Activated T-helper 1 cell treated with anti-CD3 and anti-CD28 coated beads, Interleukin-12 subunit alpha, Interleukin-12 subunit beta, Interleukin-2, Interleukin-4 antibody, amounts not matched to agents 30 ng/mL and 10 ng/mL and 1 ng/mL, durations not matched to agents 14 hours and 24 hours and 36 hours (primary cell): ENCODE measurements around the gene TMEM61. TPM values are rescaled to one million over a fixed set of nuclear protein-coding genes. Genes with fewer than 3 reads are reported as not detected.

Experiments used
- DNase-seq: peaks from one replicate; pipeline ENCODE4 v3.0.0; 2021; ENCODE audit warnings: low spot score
- H3K27ac Mint-ChIP-seq: one replicate; pipeline ENCODE4 v1.8.0; 2021; ENCODE audit warnings: mild to moderate bottlenecking, mixed read lengths
- H3K27me3 Mint-ChIP-seq: one replicate; pipeline ENCODE4 v1.8.0; 2022; ENCODE audit warnings: mild to moderate bottlenecking, moderate library complexity, mixed read lengths; ENCODE audit not compliant: insufficient read depth
- H3K36me3 Mint-ChIP-seq: one replicate; pipeline ENCODE4 v1.8.0; 2021; ENCODE audit warnings: low read depth, mixed read lengths
- H3K4me1 Mint-ChIP-seq: one replicate; pipeline ENCODE4 v1.8.0; 2021; ENCODE audit warnings: low read depth, mixed read lengths
- H3K4me3 Mint-ChIP-seq: one replicate; pipeline ENCODE4 v1.8.0; 2021; ENCODE audit warnings: mild to moderate bottlenecking, moderate library complexity, mixed read lengths
- H3K9me3 Mint-ChIP-seq: one replicate; pipeline ENCODE4 v1.8.0; 2021; ENCODE audit warnings: mixed read lengths
- intact Hi-C: fragments of 100-400 bp; cut with micrococcal nuclease; formaldehyde crosslinking; loops from one replicate; pipeline ENCODE4 v1.15.1; 2024
- total RNA-seq: library from RNA; stranded (reverse); gene quantifications from 2 replicates; pipeline ENCODE4 v1.2.3, GENCODE V29; 2022

Gene TMEM61
- total RNA-seq, 1 donor from 2014 or later, result not detected

DNA sequence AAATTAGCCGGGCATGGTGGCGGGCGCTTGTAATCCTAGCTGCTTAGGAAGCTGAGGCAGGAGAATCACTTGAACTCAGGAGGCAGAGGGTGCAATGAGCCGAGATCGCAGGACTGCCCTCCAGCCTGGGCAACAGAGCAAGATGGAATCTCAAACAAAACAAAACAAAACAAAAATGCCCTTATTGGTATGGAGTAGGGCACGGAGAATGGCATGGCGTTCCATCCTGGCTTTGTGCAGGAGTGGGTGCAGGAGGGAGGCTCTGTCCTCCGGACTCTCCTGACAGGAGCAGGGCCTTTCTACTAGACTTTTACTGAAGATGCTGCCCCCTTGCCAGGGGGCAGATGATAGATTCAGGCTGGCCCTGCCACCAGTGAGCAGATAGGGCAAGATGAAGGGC, 1.0 kb downstream of the TMEM61 start:
- Mint-ChIP-seq H3K9me3 (no peaks in the 10 kb centered on the region), H3K36me3 (no peaks in the 10 kb centered on the region), H3K4me1 (no peaks in the 10 kb centered on the region), H3K27me3 (peaks cover 39% of the 10 kb centered on the region), H3K4me3 (no peak overlapping the region), H3K27ac (no peak overlapping the region)
- intact Hi-C loops, result no loop called here
- DNase-seq, result no peak

- no peak for DNase-seq
- H3K36me3 Mint-ChIP-seq, result no peaks in the 10 kb centered on the region
- H3K9me3 Mint-ChIP-seq, result no peaks in the 10 kb centered on the region
- H3K27me3 Mint-ChIP-seq, result peaks cover 36% of the 10 kb centered on the region
- H3K27ac Mint-ChIP-seq, result no peak overlapping the region
- no peak overlapping the region for H3K4me3 Mint-ChIP-seq
- intact Hi-C loops, result no loop called here
- no peaks in the 10 kb centered on the region for H3K4me1 Mint-ChIP-seq
Observed at GRCh38 chr1:54982739-54983138, 2.3 kb downstream of the TMEM61 start.

DNA sequence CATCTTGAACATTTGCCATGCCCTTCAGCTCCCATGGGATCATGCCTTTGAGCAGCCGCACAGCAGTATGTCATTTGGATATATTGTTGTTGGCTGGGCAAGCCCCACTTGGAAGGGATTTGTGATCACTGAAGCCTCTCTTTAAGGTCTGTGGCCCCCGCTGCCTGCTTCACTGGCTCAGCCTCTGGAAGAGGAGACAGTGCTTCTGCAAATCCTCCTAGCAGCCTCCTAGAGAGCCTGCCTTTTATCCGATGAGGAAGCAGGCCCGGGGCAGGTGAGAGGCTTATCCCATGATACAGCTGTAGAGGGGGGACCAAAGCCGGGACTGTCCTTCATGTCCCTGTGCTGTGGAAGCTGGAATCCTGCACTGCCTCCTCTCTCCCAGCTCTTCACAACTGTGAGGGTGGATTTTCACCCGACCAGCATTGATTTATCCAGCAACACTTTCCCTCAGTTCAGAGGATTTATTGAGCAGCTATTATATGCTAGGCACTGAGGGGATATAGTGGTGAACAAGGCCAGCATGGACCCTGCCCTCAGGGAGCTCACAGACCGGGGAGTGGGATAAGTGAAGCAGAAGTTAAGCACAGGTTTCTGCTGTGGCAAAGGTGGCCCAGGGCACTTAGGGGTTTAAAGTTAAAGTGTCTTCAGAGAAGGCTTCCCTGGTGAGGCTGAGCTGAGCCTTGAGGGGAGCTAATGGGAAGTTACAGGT, 3.9 kb downstream of the TMEM61 start:
- Mint-ChIP-seq H3K27me3 (peaks cover 27% of the 10 kb centered on the region), H3K4me3 (no peak overlapping the region), H3K27ac (no peak overlapping the region), H3K36me3 (no peaks in the 10 kb centered on the region), H3K9me3 (no peaks in the 10 kb centered on the region), H3K4me1 (no peaks in the 10 kb centered on the region)
- DNase-seq, result no peak
- intact Hi-C loops, result no loop called here

DNA sequence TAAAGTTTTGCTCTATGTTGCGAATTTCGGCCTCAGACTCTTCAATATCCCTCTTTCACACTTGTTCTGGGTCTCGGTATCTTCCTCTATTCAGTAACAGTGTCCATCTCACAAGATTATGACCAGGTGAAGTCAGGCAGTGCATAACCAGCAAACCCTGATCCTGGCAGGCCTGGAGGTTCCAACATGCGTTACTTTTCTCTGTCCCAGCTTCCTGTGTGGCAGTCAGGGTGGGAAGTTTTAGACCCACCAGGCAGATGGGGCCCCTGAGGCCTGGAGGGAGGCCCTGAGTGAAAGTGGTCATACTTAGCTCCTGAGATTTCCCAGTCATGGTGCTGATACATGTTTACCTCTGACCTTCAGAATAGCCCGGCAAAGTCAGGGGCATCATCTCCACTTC, 5.1 kb downstream of the TMEM61 start:
- Mint-ChIP-seq H3K27me3 (peaks cover 19% of the 10 kb centered on the region), H3K36me3 (no peaks in the 10 kb centered on the region), H3K27ac (no peak overlapping the region), H3K9me3 (no peaks in the 10 kb centered on the region), H3K4me1 (no peaks in the 10 kb centered on the region), H3K4me3 (no peak overlapping the region)
- intact Hi-C loops, result no loop called here
- no peak for DNase-seq

DNA sequence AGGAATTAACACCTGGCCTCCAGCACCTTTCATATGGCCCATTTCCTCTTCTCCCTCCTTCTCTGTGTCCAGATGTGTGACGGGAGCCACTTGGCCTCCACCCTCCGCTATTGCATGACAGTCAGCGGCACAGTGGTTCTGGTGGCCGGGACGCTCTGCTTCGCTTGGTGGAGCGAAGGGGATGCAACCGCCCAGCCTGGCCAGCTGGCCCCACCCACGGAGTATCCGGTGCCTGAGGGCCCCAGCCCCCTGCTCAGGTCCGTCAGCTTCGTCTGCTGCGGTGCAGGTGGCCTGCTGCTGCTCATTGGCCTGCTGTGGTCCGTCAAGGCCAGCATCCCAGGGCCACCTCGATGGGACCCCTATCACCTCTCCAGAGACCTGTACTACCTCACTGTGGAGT, 5.6 kb downstream of the TMEM61 start:
- Mint-ChIP-seq H3K4me3 (no peak overlapping the region), H3K27me3 (peaks cover 18% of the 10 kb centered on the region), H3K4me1 (no peaks in the 10 kb centered on the region), H3K9me3 (no peaks in the 10 kb centered on the region), H3K27ac (no peak overlapping the region), H3K36me3 (no peaks in the 10 kb centered on the region)
- intact Hi-C loops, result loop anchor here (1.0 kb wide), 1 partner anchor 21 kb away; no protein-coding TSS in a partner anchor
- no peak for DNase-seq

DNA sequence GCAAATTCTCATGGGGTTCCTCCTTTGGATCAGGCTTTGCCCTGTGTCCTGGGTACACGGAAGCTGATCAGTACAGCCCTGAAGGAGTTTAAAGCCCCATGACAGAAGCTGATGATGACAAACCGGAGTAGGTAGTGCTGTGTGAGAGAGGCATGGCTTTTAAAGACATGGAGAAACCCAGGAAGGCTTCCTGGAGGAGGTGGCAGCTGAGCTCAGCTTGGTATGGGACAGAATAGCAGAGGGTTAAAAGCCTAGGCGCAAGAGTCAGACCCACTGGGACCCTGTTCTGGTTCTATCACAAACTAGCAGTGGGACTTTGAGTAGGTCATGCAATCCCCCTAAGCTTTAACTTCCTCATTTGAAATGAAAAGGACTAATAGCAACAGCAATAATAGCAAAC, 6.1 kb downstream of the TMEM61 start:
- no peak for DNase-seq
- no peak overlapping the region for H3K4me3 Mint-ChIP-seq
- no peaks in the 10 kb centered on the region for H3K9me3 Mint-ChIP-seq
- H3K27ac Mint-ChIP-seq, result no peak overlapping the region
- intact Hi-C loops, result loop anchor here (1.0 kb wide), 1 partner anchor 21 kb away; no protein-coding TSS in a partner anchor
- no peaks in the 10 kb centered on the region for H3K36me3 Mint-ChIP-seq
- no peaks in the 10 kb centered on the region for H3K4me1 Mint-ChIP-seq
- peaks cover 13% of the 10 kb centered on the region for H3K27me3 Mint-ChIP-seq

DNA sequence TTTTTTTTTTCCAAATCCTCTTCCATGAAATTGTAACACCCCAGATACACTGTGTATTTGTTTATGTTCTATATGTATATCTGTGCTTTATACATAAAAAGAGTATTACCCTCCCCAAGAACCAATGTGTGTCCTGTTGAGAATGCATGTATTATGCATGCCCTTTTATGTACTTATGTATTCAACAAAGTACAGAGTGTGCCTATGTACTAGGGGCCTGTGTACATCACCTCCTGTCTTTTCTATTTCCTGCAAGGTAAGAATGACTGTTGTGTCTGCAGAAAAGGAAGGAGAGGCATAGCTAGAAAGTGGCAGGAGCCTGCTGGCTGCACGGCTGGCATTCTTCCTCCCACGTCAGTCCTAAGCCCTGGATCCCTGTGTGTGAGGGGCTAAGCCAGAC, 7.0 kb downstream of the TMEM61 start:
- Mint-ChIP-seq H3K4me1 (no peaks in the 10 kb centered on the region), H3K27me3 (peaks cover 8% of the 10 kb centered on the region), H3K4me3 (no peak overlapping the region), H3K27ac (no peak overlapping the region), H3K36me3 (no peaks in the 10 kb centered on the region), H3K9me3 (no peaks in the 10 kb centered on the region)
- intact Hi-C loops, result no loop called here
- no peak for DNase-seq

- Mint-ChIP-seq H3K27me3 (peaks cover 6% of the 10 kb centered on the region), H3K27ac (no peak overlapping the region), H3K4me3 (no peak overlapping the region), H3K4me1 (no peaks in the 10 kb centered on the region), H3K9me3 (no peaks in the 10 kb centered on the region), H3K36me3 (no peaks in the 10 kb centered on the region)
- intact Hi-C loops, result no loop called here
- no peak for DNase-seq
Observed at GRCh38 chr1:54987919-54988705, 7.7 kb downstream of the TMEM61 start.

DNA sequence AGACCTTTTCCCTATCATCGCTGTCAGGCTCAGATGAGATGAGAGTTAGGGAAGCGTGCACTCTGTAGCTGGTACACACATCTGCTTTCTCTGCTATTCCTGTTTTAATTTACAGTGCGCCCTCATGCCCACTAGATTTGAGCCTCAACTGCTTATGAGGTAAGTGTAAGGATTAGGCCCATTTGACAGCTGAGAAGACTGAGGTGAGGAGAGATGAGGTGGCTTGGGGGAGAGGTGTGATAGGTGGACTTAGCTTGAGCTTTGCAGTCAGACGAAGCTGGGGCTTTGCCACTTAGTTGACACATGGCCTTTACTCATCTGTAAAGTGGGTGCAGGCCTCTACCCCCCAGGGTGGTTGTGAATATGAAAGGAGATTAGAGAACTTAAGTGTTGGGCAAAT, 8.5 kb downstream of the TMEM61 start:
- no peaks in the 10 kb centered on the region for H3K9me3 Mint-ChIP-seq
- intact Hi-C loops, result no loop called here
- DNase-seq, result no peak
- H3K4me1 Mint-ChIP-seq, result no peaks in the 10 kb centered on the region
- peaks cover 4% of the 10 kb centered on the region for H3K27me3 Mint-ChIP-seq
- H3K36me3 Mint-ChIP-seq, result no peaks in the 10 kb centered on the region
- H3K27ac Mint-ChIP-seq, result no peak overlapping the region
- H3K4me3 Mint-ChIP-seq, result no peak overlapping the region

DNA sequence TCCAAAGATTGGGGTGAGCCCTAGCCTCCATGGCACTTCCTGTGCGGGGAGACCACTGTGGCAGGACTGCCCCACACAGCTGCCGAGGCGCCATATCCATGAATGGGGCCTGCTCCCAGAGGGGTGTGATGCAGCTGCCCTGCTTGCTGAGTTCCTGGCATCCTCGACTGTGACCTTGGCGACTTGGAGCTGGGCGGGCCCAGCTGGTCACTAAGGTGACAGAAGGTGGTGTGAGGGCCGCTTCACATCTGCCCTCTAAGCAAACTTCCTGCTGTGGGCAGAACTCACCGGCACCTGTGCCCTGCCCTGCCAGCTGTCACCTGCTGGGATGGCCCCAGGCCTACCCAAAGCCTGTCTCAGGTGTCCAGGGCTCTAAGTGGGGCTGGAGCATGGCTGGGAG, 9.0 kb downstream of the TMEM61 start:
- intact Hi-C loops, result no loop called here
- no peaks in the 10 kb centered on the region for H3K4me1 Mint-ChIP-seq
- H3K27ac Mint-ChIP-seq, result no peak overlapping the region
- H3K36me3 Mint-ChIP-seq, result no peaks in the 10 kb centered on the region
- peaks cover 3% of the 10 kb centered on the region for H3K27me3 Mint-ChIP-seq
- no peak for DNase-seq
- no peak overlapping the region for H3K4me3 Mint-ChIP-seq
- no peaks in the 10 kb centered on the region for H3K9me3 Mint-ChIP-seq

GRCh38 chr1:54989968-54990810, 9.8 kb downstream of the TMEM61 start:
- intact Hi-C loops, result loop anchor here (10.0 kb wide), 1 partner anchor 175 kb away; no protein-coding TSS in a partner anchor
- H3K36me3 Mint-ChIP-seq, result no peaks in the 10 kb centered on the region
- peaks cover 4% of the 10 kb centered on the region for H3K4me1 Mint-ChIP-seq
- DNase-seq, result no peak
- H3K9me3 Mint-ChIP-seq, result no peaks in the 10 kb centered on the region
- no peak overlapping the region for H3K4me3 Mint-ChIP-seq
- peaks cover 4% of the 10 kb centered on the region for H3K27me3 Mint-ChIP-seq
- H3K27ac Mint-ChIP-seq, result no peak overlapping the region

DNA sequence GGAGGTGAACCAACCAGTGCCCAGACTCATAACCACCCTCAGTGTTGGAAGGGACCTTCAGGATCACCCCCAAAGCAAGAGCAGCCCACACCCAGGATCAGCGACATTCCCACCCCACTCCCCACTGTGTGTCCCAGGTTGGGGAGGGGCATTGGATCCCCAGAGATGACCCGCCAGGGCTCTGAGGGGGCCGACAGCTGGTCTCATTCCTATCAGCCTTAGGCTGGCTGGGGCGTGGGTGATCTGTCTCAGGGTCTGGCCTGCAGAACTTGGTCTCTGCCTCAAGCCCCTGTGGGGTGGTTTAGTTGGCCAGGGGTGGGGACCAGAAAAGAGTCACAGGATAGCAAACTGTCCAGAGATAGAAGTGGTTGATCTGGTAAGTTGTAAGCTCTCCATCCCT, 10.5 kb downstream of the TMEM61 start:
- H3K9me3 Mint-ChIP-seq, result no peaks in the 10 kb centered on the region
- intact Hi-C loops, result loop anchor here (10.0 kb wide), 1 partner anchor 176 kb away; no protein-coding TSS in a partner anchor
- H3K27me3 Mint-ChIP-seq, result peaks cover 7% of the 10 kb centered on the region
- no peaks in the 10 kb centered on the region for H3K36me3 Mint-ChIP-seq
- DNase-seq, result no peak
- H3K27ac Mint-ChIP-seq, result no peak overlapping the region
- no peak overlapping the region for H3K4me3 Mint-ChIP-seq
- H3K4me1 Mint-ChIP-seq, result peaks cover 12% of the 10 kb centered on the region
